OCI-LY3 (cell line): ENCODE results near the gene CNTN1.

ENCODE experiments used
- EZH2phosphoT487 ChIP-seq: fragments of 200-600 bp; shearing (Covaris generic); IDR thresholded peaks from 2 replicates; pipeline ENCODE4 v1.6.1; 2018; ENCODE audit warnings: antibody characterized with exemption, mixed run types, low read depth
- TF ChIP-seq, protein P1 (sequence below): fragments of 200-600, 300-600 bp; sonication (generic); IDR thresholded peaks from 2 replicates; pipeline ENCODE4 v1.5.1; 2014; ENCODE audit warnings: antibody characterized with exemption, low read length, low read depth

DNA sequence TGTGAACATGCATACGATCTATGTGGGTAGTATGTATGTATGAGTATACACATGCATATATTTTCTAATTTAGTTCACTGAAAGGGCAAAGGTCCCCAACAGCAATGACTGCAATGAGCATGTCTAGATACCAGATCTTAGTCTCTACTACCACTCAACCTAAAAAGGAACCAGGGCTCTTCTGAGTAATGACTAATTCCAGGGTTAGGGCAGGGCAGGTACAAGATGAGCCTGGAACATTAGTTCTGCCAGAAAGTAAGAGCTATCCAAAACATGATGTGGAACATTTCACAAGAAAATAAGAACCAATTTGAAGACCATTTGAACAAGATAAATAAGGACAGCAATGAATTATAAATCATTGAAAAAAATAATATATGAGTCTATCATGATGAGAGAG is 404.6 kb downstream of the CNTN1 start:
- TF ChIP-seq, protein P1, sequence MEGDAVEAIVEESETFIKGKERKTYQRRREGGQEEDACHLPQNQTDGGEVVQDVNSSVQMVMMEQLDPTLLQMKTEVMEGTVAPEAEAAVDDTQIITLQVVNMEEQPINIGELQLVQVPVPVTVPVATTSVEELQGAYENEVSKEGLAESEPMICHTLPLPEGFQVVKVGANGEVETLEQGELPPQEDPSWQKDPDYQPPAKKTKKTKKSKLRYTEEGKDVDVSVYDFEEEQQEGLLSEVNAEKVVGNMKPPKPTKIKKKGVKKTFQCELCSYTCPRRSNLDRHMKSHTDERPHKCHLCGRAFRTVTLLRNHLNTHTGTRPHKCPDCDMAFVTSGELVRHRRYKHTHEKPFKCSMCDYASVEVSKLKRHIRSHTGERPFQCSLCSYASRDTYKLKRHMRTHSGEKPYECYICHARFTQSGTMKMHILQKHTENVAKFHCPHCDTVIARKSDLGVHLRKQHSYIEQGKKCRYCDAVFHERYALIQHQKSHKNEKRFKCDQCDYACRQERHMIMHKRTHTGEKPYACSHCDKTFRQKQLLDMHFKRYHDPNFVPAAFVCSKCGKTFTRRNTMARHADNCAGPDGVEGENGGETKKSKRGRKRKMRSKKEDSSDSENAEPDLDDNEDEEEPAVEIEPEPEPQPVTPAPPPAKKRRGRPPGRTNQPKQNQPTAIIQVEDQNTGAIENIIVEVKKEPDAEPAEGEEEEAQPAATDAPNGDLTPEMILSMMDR: no peak
- no peak for TF ChIP-seq EZH2phosphoT487
